ENCODE data around the gene TLE1. TPM values are rescaled to one million over a fixed set of nuclear protein-coding genes. Genes with fewer than 3 reads are reported as not detected.
"Not testable (repeated sequence)": the region's sequence is repeated elsewhere in the genome, so short reads cannot be mapped to it uniquely, and the experiment has no call there.

Gene TLE1
- total and polyA plus RNA-seq, 4 experiments from 2014 or later = 0.49 to 3.8 (median 1.6) TPM

GRCh38 chr9:81650586-81651515, 38.5 kb downstream of the TLE1 start:
- Mint-ChIP-seq H3K4me1 (peaks cover 0 to 4% (median 2%) of the 10 kb centered on the region in 4 donors), H3K27ac (no peak overlapping the region), H3K36me3 (peaks cover 0 to 1% of the 10 kb centered on the region in 2 donors), H3K9me3 (peaks cover 0 to 4% (median 1%) of the 10 kb centered on the region in 8 donors), H3K4me3 (no peak overlapping the region), H3K27me3 (no peaks in the 10 kb centered on the region)
- no peaks in the 10 kb centered on the region for H3K36me3 ChIP-seq (ENCODE audit: insufficient read depth, low read length)
- intact Hi-C loops (cut with micrococcal nuclease) = no loop called here
- H3K27me3 ChIP-seq (ENCODE audit: insufficient read depth, low read length) = no peaks in the 10 kb centered on the region
- ChIA-PET CTCF (ENCODE audit: partially characterized antibody) (no interaction called here), POLR2A (ENCODE audit: partially characterized antibody) (no interaction called here)
- no peak overlapping the region for H3K27ac ChIP-seq (ENCODE audit: low read depth, low read length)
- no peak overlapping the region for H3K4me3 ChIP-seq (ENCODE audit: low read length in 2 of 2)
- H3K9me3 ChIP-seq (ENCODE audit: control insufficient read depth in 1 of 2, low read length in 2 of 2) = no peaks in the 10 kb centered on the region
- no peaks in the 10 kb centered on the region for H3K4me1 ChIP-seq (ENCODE audit: insufficient read depth, low read length)
- no peak for DNase-seq

DNA sequence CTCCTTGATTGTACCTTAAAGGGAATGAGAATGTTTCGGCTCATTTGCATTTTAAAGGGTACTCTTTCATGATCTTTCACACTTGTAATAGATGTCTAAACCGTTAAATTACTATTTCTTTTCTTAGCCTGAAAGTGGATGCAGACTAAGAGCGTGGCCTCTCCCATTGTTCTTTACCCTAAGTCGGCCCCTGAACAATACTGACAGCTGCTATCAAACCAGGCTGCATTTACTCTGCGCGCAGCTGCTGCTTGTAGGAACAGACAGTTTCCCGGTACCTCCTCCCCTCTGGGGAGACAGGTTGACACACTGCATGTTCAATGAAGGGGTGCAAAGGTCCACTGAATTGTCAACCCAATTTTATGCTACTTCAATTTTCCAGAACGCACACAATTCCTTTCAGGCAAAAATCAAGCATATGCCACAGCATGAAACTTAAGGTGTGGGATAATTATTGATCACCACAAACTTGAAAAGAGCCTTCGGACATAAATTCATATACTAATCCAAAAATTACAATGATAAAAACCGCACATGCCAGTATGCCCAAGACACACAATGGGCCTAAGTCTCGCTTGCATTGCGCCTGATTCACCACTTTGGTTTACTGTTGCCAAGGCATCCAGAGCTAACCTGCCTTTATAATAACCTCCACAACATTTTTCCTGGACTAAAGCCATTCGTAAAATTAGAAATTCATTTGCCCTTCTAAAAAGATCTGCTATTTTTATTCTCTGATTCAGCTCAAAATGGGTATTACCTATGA, 39.7 kb downstream of the TLE1 start:
- ChIA-PET POLR2A (ENCODE audit: partially characterized antibody) (no interaction called here), CTCF (ENCODE audit: partially characterized antibody) (no interaction called here)
- Histone ChIP-seq H3K27me3 (ENCODE audit: insufficient read depth, low read length) (no peaks in the 10 kb centered on the region), H3K9me3 (ENCODE audit: control insufficient read depth in 1 of 2, low read length in 2 of 2) (no peaks in the 10 kb centered on the region), H3K4me1 (ENCODE audit: insufficient read depth, low read length) (no peaks in the 10 kb centered on the region), H3K4me3 (ENCODE audit: low read length in 2 of 2) (no peak overlapping the region), H3K27ac (ENCODE audit: low read depth, low read length) (no peak overlapping the region), H3K36me3 (ENCODE audit: insufficient read depth, low read length) (no peaks in the 10 kb centered on the region)
- no peak for DNase-seq
- H3K27me3 Mint-ChIP-seq = no peaks in the 10 kb centered on the region
- intact Hi-C loops (cut with micrococcal nuclease) = no loop called here
- H3K4me1 Mint-ChIP-seq = no peaks in the 10 kb centered on the region
- no peak overlapping the region for H3K4me3 Mint-ChIP-seq
- peaks cover 0 to 1% of the 10 kb centered on the region in 2 donors for H3K36me3 Mint-ChIP-seq
- H3K9me3 Mint-ChIP-seq = peaks cover 0 to 4% (median 0%) of the 10 kb centered on the region in 8 donors
- no peak overlapping the region for H3K27ac Mint-ChIP-seq

DNA sequence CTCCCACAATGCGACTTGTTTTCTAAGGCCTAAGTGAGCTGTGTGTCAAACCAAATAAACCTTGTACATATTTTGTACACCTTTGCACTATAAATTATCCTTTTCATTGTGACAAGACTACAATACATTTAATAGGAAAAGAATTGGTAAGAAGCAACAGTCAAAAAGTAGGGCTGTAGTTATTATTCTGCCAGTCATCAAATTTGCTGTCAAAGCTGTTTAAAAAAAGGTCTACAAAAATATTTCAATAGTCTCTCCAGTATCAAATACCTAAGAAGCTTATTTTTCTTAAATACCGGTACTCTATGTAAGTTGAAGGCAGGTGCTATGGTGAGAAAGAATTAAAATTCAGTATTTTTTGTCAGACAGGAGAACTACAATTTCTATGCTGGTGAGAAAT, 40.5 kb downstream of the TLE1 start:
- H3K36me3 ChIP-seq (ENCODE audit: insufficient read depth, low read length) = no peaks in the 10 kb centered on the region
- ChIA-PET POLR2A (ENCODE audit: partially characterized antibody) (no interaction called here), CTCF (ENCODE audit: partially characterized antibody) (no interaction called here)
- H3K4me1 Mint-ChIP-seq = no peaks in the 10 kb centered on the region
- H3K36me3 Mint-ChIP-seq = peaks cover 0 to 1% of the 10 kb centered on the region in 2 donors
- H3K27me3 ChIP-seq (ENCODE audit: insufficient read depth, low read length) = no peaks in the 10 kb centered on the region
- no peak overlapping the region for H3K27ac ChIP-seq (ENCODE audit: low read depth, low read length)
- no peak overlapping the region for H3K4me3 ChIP-seq (ENCODE audit: low read length in 2 of 2)
- H3K9me3 ChIP-seq (ENCODE audit: control insufficient read depth in 1 of 2, low read length in 2 of 2) = no peaks in the 10 kb centered on the region
- H3K27ac Mint-ChIP-seq = no peak overlapping the region
- H3K4me3 Mint-ChIP-seq = no peak overlapping the region
- no peaks in the 10 kb centered on the region for H3K4me1 ChIP-seq (ENCODE audit: insufficient read depth, low read length)
- intact Hi-C loops (cut with micrococcal nuclease) = no loop called here
- H3K9me3 Mint-ChIP-seq = peaks cover 0 to 4% (median 0%) of the 10 kb centered on the region in 8 donors
- H3K27me3 Mint-ChIP-seq = no peaks in the 10 kb centered on the region
- no peak for DNase-seq

DNA sequence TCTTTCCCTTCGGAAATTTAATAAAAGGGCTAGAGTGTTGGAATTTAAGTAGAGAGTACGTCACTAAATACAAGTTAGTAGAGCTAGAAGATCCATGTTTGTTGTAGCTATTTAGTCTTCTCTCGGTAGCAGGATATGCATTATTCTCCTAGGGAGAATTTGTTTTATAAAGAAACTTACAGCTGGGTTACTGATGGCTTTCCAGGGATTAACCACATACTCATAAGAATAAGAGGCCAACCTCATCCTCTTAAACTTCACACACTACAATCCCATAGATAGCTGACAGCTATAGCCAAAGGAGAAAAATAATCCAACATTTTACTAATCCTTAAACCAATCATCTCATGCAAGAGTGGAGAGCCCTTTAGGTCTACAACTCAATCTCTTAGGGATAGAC, 43.0 kb downstream of the TLE1 start:
- Mint-ChIP-seq H3K27me3 (no peaks in the 10 kb centered on the region), H3K4me1 (no peaks in the 10 kb centered on the region), H3K9me3 (peaks cover 0 to 6% (median 1%) of the 10 kb centered on the region in 8 donors), H3K4me3 (no peak overlapping the region), H3K36me3 (peaks cover 0 to 1% of the 10 kb centered on the region in 2 donors), H3K27ac (no peak overlapping the region)
- POLR2A ChIA-PET (ENCODE audit: partially characterized antibody) = no interaction called here
- H3K4me1 ChIP-seq (ENCODE audit: insufficient read depth, low read length) = no peaks in the 10 kb centered on the region
- H3K27me3 ChIP-seq (ENCODE audit: insufficient read depth, low read length) = no peaks in the 10 kb centered on the region
- no peak overlapping the region for H3K4me3 ChIP-seq (ENCODE audit: low read length in 2 of 2)
- CTCF ChIA-PET (ENCODE audit: partially characterized antibody) = no interaction called here
- DNase-seq = no peak
- no peak overlapping the region for H3K27ac ChIP-seq (ENCODE audit: low read depth, low read length)
- intact Hi-C loops (cut with micrococcal nuclease) = no loop called here
- no peaks in the 10 kb centered on the region for H3K9me3 ChIP-seq (ENCODE audit: control insufficient read depth in 1 of 2, low read length in 2 of 2)
- no peaks in the 10 kb centered on the region for H3K36me3 ChIP-seq (ENCODE audit: insufficient read depth, low read length)

DNA sequence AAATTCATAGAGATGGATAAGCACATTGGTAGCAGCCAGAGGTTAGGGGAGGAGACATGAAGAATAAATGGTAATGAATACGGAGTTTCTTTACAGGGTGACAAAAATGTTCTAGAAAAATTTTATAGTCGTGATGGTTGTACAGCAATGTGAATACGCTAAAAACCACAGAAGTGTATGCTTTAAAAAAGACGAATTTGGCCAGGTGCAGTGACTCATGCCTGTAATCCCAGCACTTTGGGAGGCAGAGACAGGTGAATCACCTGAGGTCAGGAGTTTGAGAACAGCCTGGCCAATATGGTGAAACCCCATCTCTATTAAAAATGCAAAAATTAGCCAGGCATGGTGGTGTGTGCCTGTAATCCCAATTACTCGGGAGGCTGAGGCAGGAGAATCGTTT, 44.8 kb downstream of the TLE1 start:
- H3K4me1 Mint-ChIP-seq; H3K4me3 ChIP-seq (ENCODE audit: low read length in 2 of 2); H3K36me3 ChIP-seq (ENCODE audit: insufficient read depth, low read length); H3K27ac Mint-ChIP-seq; H3K36me3 Mint-ChIP-seq; H3K9me3 ChIP-seq (ENCODE audit: control insufficient read depth in 1 of 2, low read length in 2 of 2); DNase-seq; H3K9me3 Mint-ChIP-seq; H3K27ac ChIP-seq (ENCODE audit: low read depth, low read length); H3K4me1 ChIP-seq (ENCODE audit: insufficient read depth, low read length); CTCF ChIA-PET (ENCODE audit: partially characterized antibody); POLR2A ChIA-PET (ENCODE audit: partially characterized antibody); H3K4me3 Mint-ChIP-seq; intact Hi-C loops (cut with micrococcal nuclease); H3K27me3 ChIP-seq (ENCODE audit: insufficient read depth, low read length); H3K27me3 Mint-ChIP-seq: not testable (repeated sequence)

DNA sequence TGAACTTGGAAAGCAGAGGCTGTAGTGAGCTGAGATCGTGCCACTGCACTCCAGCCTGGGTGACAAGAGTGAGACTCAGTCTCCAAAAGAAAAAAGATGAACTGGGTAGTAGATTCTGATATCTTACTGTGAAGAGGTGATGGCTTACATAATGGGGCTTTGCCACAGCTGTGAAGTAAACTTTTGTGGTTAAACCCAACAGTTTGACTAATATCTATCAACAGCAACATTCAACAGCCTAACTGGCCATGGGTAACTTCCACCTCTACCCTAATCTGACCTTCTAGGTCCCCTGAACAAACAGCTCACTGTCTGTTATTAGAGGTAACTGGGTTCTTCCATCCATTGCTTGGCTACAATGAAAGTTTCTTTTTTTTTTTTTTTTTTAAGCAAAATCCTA, 52.1 kb downstream of the TLE1 start:
- no peak overlapping the region for H3K4me3 ChIP-seq (ENCODE audit: low read length in 2 of 2)
- H3K4me1 ChIP-seq (ENCODE audit: insufficient read depth, low read length) = no peaks in the 10 kb centered on the region
- Mint-ChIP-seq H3K4me3 (no peak overlapping the region), H3K36me3 (no peaks in the 10 kb centered on the region), H3K4me1 (no peaks in the 10 kb centered on the region), H3K27ac (no peak overlapping the region), H3K9me3 (peaks cover 0 to 3% (median 0%) of the 10 kb centered on the region in 8 donors), H3K27me3 (no peaks in the 10 kb centered on the region)
- CTCF ChIA-PET (ENCODE audit: partially characterized antibody) = no interaction called here
- no peaks in the 10 kb centered on the region for H3K9me3 ChIP-seq (ENCODE audit: control insufficient read depth in 1 of 2, low read length in 2 of 2)
- H3K27me3 ChIP-seq (ENCODE audit: insufficient read depth, low read length) = no peaks in the 10 kb centered on the region
- H3K36me3 ChIP-seq (ENCODE audit: insufficient read depth, low read length) = no peaks in the 10 kb centered on the region
- POLR2A ChIA-PET (ENCODE audit: partially characterized antibody) = no interaction called here
- H3K27ac ChIP-seq (ENCODE audit: low read depth, low read length) = no peak overlapping the region
- intact Hi-C loops (cut with micrococcal nuclease) = no loop called here
- DNase-seq = no peak

GRCh38 chr9:81636255-81636599, 53.1 kb downstream of the TLE1 start:
- DNase-seq = no peak
- no peak overlapping the region for H3K27ac ChIP-seq (ENCODE audit: low read depth, low read length)
- Mint-ChIP-seq H3K4me1 (no peaks in the 10 kb centered on the region), H3K27ac (no peak overlapping the region), H3K9me3 (peaks cover 0 to 2% (median 0%) of the 10 kb centered on the region in 8 donors), H3K36me3 (no peaks in the 10 kb centered on the region), H3K27me3 (no peaks in the 10 kb centered on the region), H3K4me3 (no peak overlapping the region)
- H3K4me1 ChIP-seq (ENCODE audit: insufficient read depth, low read length) = no peaks in the 10 kb centered on the region
- no peaks in the 10 kb centered on the region for H3K36me3 ChIP-seq (ENCODE audit: insufficient read depth, low read length)
- H3K27me3 ChIP-seq (ENCODE audit: insufficient read depth, low read length) = no peaks in the 10 kb centered on the region
- no peaks in the 10 kb centered on the region for H3K9me3 ChIP-seq (ENCODE audit: control insufficient read depth in 1 of 2, low read length in 2 of 2)
- CTCF ChIA-PET (ENCODE audit: partially characterized antibody) = no interaction called here
- no peak overlapping the region for H3K4me3 ChIP-seq (ENCODE audit: low read length in 2 of 2)
- POLR2A ChIA-PET (ENCODE audit: partially characterized antibody) = interaction anchor here (0.6 kb wide), 1 partner anchor 92 kb away, joined by 5 read pairs; no protein-coding TSS in a partner anchor
- intact Hi-C loops (cut with micrococcal nuclease) = no loop called here
